Mesothelial cell of epicardium (in vitro differentiated cells): ENCODE results near the gene UFC1. TPM values are rescaled to one million over a fixed set of nuclear protein-coding genes. Genes with fewer than 3 reads are reported as not detected.

ENCODE experiments used
- DNase-seq, 2 experiments: peaks; one replicate each; pipeline ENCODE4 v3.0.0; 2021; ENCODE audit warnings: low spot score in 2 of 2; ENCODE audit not compliant: unreplicated experiment in 2 of 2
- H3K27ac Mint-ChIP-seq: 2 replicates; pipeline ENCODE4 v1.8.0; 2021; ENCODE audit warnings: mixed read lengths
- H3K27me3 Mint-ChIP-seq: 2 replicates; pipeline ENCODE4 v1.8.0; 2021; ENCODE audit warnings: low read depth, mixed read lengths
- H3K36me3 Mint-ChIP-seq: 2 replicates; pipeline ENCODE4 v1.8.0; 2021; ENCODE audit warnings: mixed read lengths
- H3K4me1 Mint-ChIP-seq: 2 replicates; pipeline ENCODE4 v1.8.0; 2021; ENCODE audit warnings: mixed read lengths
- H3K4me3 Mint-ChIP-seq: 2 replicates; pipeline ENCODE4 v1.8.0; 2021; ENCODE audit warnings: mild to moderate bottlenecking, moderate library complexity, mixed read lengths
- H3K9me3 Mint-ChIP-seq: 2 replicates; pipeline ENCODE4 v1.8.0; 2021; ENCODE audit warnings: mixed read lengths
- CTCF ChIP-seq: fragments of 200-600 bp; sonication (generic); IDR thresholded peaks from one replicate; pipeline ENCODE4 v1.5.0; 2021; ENCODE audit warnings: antibody characterized with exemption; ENCODE audit not compliant: unreplicated experiment
- total RNA-seq: library from RNA; stranded (reverse); gene quantifications from 3 replicates; pipeline ENCODE4 v1.2.1, GENCODE V29; 2021

UFC1 gene
- total RNA-seq, 1 donor from 2014 or later, result 86.2 TPM

- no peak overlapping the region for H3K27ac Mint-ChIP-seq
- no peaks in the 10 kb centered on the region for H3K27me3 Mint-ChIP-seq
- H3K4me3 Mint-ChIP-seq, result no peak overlapping the region
- no peak for TF ChIP-seq CTCF
- peaks cover 21% of the 10 kb centered on the region for H3K4me1 Mint-ChIP-seq
- peaks cover 23% of the 10 kb centered on the region for H3K36me3 Mint-ChIP-seq
- no peak for DNase-seq
- H3K9me3 Mint-ChIP-seq, result no peaks in the 10 kb centered on the region
Measured at GRCh38 chr1:161121042-161121650, 32.6 kb upstream of the UFC1 start.

GRCh38 chr1:161121834-161122233 is 31.9 kb upstream of the UFC1 start:
- Mint-ChIP-seq H3K27ac (no peak overlapping the region), H3K4me1 (peaks cover 25% of the 10 kb centered on the region), H3K4me3 (no peak overlapping the region), H3K27me3 (no peaks in the 10 kb centered on the region), H3K36me3 (peaks cover 27% of the 10 kb centered on the region), H3K9me3 (no peaks in the 10 kb centered on the region)
- no peak for TF ChIP-seq CTCF
- DNase-seq, result no peak

GRCh38 chr1:161122967-161123366 is 30.8 kb upstream of the UFC1 start:
- TF ChIP-seq CTCF, result no peak
- no peaks in the 10 kb centered on the region for H3K9me3 Mint-ChIP-seq
- peaks cover 32% of the 10 kb centered on the region for H3K36me3 Mint-ChIP-seq
- no peak overlapping the region for H3K27ac Mint-ChIP-seq
- no peak overlapping the region for H3K4me3 Mint-ChIP-seq
- H3K4me1 Mint-ChIP-seq, result peaks cover 30% of the 10 kb centered on the region
- no peak for DNase-seq
- H3K27me3 Mint-ChIP-seq, result no peaks in the 10 kb centered on the region

- H3K36me3 Mint-ChIP-seq, result peaks cover 30% of the 10 kb centered on the region
- H3K9me3 Mint-ChIP-seq, result no peaks in the 10 kb centered on the region
- H3K4me1 Mint-ChIP-seq, result peaks cover 36% of the 10 kb centered on the region
- no peaks in the 10 kb centered on the region for H3K27me3 Mint-ChIP-seq
- TF ChIP-seq CTCF, result no peak
- no peak overlapping the region for H3K4me3 Mint-ChIP-seq
- no peak overlapping the region for H3K27ac Mint-ChIP-seq
- no peak for DNase-seq
Measured at GRCh38 chr1:161127649-161128048, 26.1 kb upstream of the UFC1 start.

- Mint-ChIP-seq H3K9me3 (no peaks in the 10 kb centered on the region), H3K36me3 (peaks cover 25% of the 10 kb centered on the region)
Measured at GRCh38 chr1:161128591-161129420, 25.0 kb upstream of the UFC1 start.

More at GRCh38 chr1:161128591-161129420, 25.0 kb upstream of the UFC1 start:
- Mint-ChIP-seq H3K27me3 (no peaks in the 10 kb centered on the region), H3K4me3 (no peak overlapping the region), H3K4me1 (peaks cover 36% of the 10 kb centered on the region), H3K27ac (no peak overlapping the region)
- no peak for DNase-seq
- TF ChIP-seq CTCF, result no peak
